Activated B cell treated with CpG ODN at 0.5 μM for 24 hours (primary cell): ENCODE data around the gene LIPC. TPM values are rescaled to one million over a fixed set of nuclear protein-coding genes. Genes with fewer than 3 reads are reported as not detected.

Source experiments
- ATAC-seq: fragments of 200-7000 bp; cut with Tn5 transposase; one replicate; pipeline ENCODE4 v1.10.0; 2021; ENCODE audit warnings: low read depth, mild to moderate bottlenecking, moderate library complexity
- CTCF ChIA-PET: fragments of 350-600 bp; sonication (Branson Sonifier 250); formaldehyde crosslinking; loops from one replicate; lab custom pipeline; 2021; ENCODE audit warnings: antibody characterized with exemption; lab: Charles Lee
- POLR2A ChIA-PET: fragments of 350-600 bp; sonication (Branson Sonifier 250); formaldehyde crosslinking; loops from one replicate; lab custom pipeline; 2021; ENCODE audit warnings: antibody characterized with exemption; lab: Charles Lee
- DNase-seq: peaks from one replicate; pipeline ENCODE4 v3.0.0; 2022
- H3K27ac Mint-ChIP-seq: one replicate; pipeline ENCODE4 v1.8.0; 2020; ENCODE audit warnings: mixed read lengths
- H3K27me3 Mint-ChIP-seq: one replicate; pipeline ENCODE4 v1.8.0; 2021; ENCODE audit warnings: mixed read lengths
- H3K36me3 Mint-ChIP-seq: one replicate; pipeline ENCODE4 v1.8.0; 2021; ENCODE audit warnings: low read depth, mixed read lengths
- H3K4me1 Mint-ChIP-seq: one replicate; pipeline ENCODE4 v1.8.0; 2021; ENCODE audit warnings: mixed read lengths
- H3K4me3 Mint-ChIP-seq: one replicate; pipeline ENCODE4 v1.8.0; 2020; ENCODE audit warnings: mild to moderate bottlenecking, mixed read lengths
- H3K9me3 Mint-ChIP-seq: one replicate; pipeline ENCODE4 v1.8.0; 2020; ENCODE audit warnings: mixed read lengths
- intact Hi-C: fragments of 100-400 bp; cut with micrococcal nuclease; formaldehyde crosslinking; loops from one replicate; pipeline ENCODE4 v1.15.1; 2024
- total RNA-seq: library from RNA; stranded (reverse); gene quantifications from 2 replicates; pipeline ENCODE4 v1.2.3, GENCODE V29; 2022
- TF ChIP-seq, protein P1 (sequence below): fragments of 200-600 bp; IDR thresholded peaks from one replicate; pipeline ENCODE4 v1.8.0; 2022; ENCODE audit warnings: antibody characterized with exemption, mild to moderate bottlenecking

The LIPC gene
- total RNA-seq, 1 donor from 2014 or later = not detected

DNA sequence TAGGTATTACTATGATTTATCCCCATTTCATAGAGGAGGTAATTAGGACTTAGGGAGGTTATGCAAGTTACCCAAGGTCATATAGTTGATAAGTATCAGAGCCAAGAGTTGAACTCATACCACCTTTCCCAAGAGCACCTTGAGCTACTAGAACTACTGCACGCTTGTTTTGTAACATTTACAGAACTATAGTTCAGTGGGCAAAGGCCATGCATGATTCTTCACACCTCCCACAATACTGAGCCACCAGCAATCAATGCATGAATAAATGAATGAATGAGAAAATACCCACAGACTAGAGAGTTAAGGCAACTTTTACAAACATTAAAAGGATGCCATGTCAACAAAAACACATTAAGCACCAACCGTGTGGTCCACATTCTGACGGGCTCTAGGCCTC lies 46.8 kb downstream of the LIPC start:
- Mint-ChIP-seq H3K4me3 (no peak overlapping the region), H3K27ac (no peak overlapping the region), H3K9me3 (no peaks in the 10 kb centered on the region), H3K4me1 (peaks cover 3% of the 10 kb centered on the region), H3K36me3 (no peaks in the 10 kb centered on the region), H3K27me3 (no peaks in the 10 kb centered on the region)
- CTCF ChIA-PET = no interaction called here
- TF ChIP-seq, protein P1, sequence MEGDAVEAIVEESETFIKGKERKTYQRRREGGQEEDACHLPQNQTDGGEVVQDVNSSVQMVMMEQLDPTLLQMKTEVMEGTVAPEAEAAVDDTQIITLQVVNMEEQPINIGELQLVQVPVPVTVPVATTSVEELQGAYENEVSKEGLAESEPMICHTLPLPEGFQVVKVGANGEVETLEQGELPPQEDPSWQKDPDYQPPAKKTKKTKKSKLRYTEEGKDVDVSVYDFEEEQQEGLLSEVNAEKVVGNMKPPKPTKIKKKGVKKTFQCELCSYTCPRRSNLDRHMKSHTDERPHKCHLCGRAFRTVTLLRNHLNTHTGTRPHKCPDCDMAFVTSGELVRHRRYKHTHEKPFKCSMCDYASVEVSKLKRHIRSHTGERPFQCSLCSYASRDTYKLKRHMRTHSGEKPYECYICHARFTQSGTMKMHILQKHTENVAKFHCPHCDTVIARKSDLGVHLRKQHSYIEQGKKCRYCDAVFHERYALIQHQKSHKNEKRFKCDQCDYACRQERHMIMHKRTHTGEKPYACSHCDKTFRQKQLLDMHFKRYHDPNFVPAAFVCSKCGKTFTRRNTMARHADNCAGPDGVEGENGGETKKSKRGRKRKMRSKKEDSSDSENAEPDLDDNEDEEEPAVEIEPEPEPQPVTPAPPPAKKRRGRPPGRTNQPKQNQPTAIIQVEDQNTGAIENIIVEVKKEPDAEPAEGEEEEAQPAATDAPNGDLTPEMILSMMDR = no peak
- intact Hi-C loops = no loop called here
- ATAC-seq (no peak), DNase-seq (no peak)
- POLR2A ChIA-PET = no interaction called here

DNA sequence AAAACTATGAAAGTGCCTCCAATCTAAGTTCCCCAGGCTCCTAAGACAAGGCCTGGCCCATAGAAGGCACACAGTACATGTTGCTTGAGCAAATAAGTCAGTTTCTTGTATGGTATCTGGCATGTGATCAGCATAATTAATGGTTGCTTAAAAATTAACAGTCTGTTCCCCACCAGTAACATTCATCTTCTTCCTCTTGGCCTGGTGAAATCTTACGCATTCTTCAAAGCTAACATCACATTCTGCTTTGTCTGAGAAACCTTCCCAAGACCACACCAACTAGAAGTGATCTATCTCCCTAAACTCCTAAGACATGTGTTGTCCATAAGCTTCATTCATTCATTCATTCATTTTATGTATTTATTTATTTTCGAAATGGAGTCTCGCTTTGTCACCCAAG lies 48.1 kb downstream of the LIPC start:
- Mint-ChIP-seq H3K36me3 (no peaks in the 10 kb centered on the region), H3K4me1 (peaks cover 3% of the 10 kb centered on the region), H3K4me3 (no peak overlapping the region), H3K9me3 (no peaks in the 10 kb centered on the region), H3K27me3 (no peaks in the 10 kb centered on the region), H3K27ac (no peak overlapping the region)
- CTCF ChIA-PET = no interaction called here
- TF ChIP-seq, protein P1 = no peak
- intact Hi-C loops = no loop called here
- POLR2A ChIA-PET = no interaction called here
- no peak for DNase-seq
- no peak for ATAC-seq

DNA sequence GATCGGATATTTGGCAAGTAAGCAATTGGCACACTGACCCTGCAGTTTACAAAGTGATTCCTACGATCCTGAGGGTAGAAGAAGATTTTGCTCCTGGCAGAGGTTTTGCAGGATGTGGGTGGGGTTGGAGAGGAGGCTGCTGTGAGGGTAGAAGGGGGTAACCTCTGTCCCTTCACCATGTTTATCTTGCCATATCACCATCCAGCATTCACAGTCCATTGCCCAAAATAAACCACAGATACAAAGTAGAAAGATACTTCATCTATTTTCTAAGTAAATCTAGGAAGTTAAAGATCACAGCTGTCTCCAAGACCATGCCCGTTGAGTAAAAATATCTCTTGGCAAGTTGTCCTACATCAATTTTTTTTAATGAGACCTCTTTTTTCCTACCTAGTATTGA lies 51.6 kb downstream of the LIPC start:
- Mint-ChIP-seq H3K4me1 (no peaks in the 10 kb centered on the region), H3K27me3 (no peaks in the 10 kb centered on the region), H3K36me3 (no peaks in the 10 kb centered on the region), H3K27ac (no peak overlapping the region), H3K9me3 (no peaks in the 10 kb centered on the region), H3K4me3 (no peak overlapping the region)
- TF ChIP-seq, protein P1 = no peak
- ChIA-PET CTCF (no interaction called here), POLR2A (no interaction called here)
- ATAC-seq = no peak
- no peak for DNase-seq
- intact Hi-C loops = no loop called here

DNA sequence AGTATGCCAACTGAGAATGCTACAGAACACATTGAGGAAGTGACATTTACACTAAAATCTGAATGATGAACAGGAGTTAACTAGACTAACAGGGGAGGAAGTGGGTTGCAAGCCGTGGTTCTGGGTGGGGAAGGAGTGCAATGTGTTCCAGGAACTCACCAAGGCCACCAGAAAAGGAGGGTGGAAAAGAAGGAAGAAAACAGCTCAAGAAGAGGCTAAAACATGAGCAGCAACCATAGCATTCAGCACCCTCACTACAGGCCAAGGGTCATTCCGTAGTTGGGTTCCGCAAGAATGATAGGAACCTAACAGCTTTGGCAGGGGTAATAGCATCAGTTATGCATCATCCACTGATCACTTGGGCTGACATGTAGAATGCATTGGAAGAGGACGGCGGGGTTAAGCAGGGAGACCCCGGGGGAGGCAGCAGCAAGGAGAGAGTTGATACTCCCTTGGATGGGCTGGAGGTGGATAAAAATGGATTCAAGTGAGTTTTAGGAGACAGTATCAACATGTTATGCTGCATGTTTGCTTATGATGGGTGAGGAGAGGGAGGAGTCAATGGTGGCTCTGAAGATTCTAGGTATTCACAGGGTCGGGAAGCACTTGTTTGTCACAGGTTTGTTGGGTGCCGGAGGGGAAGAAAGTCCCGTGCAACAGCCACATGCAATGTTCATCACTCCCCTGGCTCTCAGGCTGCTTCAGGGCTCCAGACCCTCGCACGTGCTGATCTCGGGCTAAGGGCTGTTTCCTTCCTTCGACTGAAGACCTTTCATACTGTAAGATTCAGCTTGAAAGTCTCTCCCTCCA lies 53.2 kb downstream of the LIPC start:
- no peak overlapping the region for H3K27ac Mint-ChIP-seq
- H3K4me3 Mint-ChIP-seq = no peak overlapping the region
- H3K36me3 Mint-ChIP-seq = no peaks in the 10 kb centered on the region
- intact Hi-C loops = no loop called here
- no peak for DNase-seq
- CTCF ChIA-PET = no interaction called here
- no peaks in the 10 kb centered on the region for H3K9me3 Mint-ChIP-seq
- no peak for ATAC-seq
- H3K27me3 Mint-ChIP-seq = no peaks in the 10 kb centered on the region
- TF ChIP-seq, protein P1 = no peak
- POLR2A ChIA-PET = no interaction called here
- H3K4me1 Mint-ChIP-seq = no peaks in the 10 kb centered on the region

DNA sequence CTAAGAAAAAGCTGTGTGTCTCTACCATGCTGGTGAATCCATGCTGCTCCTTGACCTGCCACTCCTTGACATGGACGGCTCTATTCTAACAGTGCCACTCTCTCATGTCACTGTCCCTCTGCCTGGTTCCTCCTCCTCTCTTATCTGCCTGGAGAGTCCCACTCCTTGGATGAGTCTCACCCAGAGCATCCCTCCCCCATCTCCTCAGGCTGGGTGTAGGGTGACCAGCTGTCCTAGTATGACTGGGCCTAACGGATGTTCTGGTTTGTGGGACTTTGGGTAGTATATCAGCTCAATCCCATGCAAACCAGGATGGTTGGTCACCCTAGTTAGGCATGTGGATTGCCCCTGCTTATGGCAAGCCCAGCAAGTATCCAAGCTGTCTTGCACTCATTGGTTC lies 54.3 kb downstream of the LIPC start:
- Mint-ChIP-seq H3K4me1 (peaks cover 4% of the 10 kb centered on the region), H3K4me3 (no peak overlapping the region), H3K9me3 (no peaks in the 10 kb centered on the region), H3K36me3 (no peaks in the 10 kb centered on the region), H3K27me3 (no peaks in the 10 kb centered on the region), H3K27ac (no peak overlapping the region)
- ATAC-seq (no peak), DNase-seq (no peak)
- intact Hi-C loops = no loop called here
- POLR2A ChIA-PET = no interaction called here
- TF ChIP-seq, protein P1 = no peak
- CTCF ChIA-PET = no interaction called here
